Vagina (tissue), 2 donors: Measurements from ENCODE around the gene NEK8. TPM values are rescaled to one million over a fixed set of nuclear protein-coding genes. Genes with fewer than 3 reads are reported as not detected.
A peak's percentile ranks its signal among the peaks of the same experiment; 100 is the strongest.

Experiments
- DNase-seq, 2 donors: peaks; one replicate each; pipeline ENCODE4 v3.0.0-alpha.2; 2017; ENCODE audit errors: extremely low spot score in 2 of 2
- H3K27ac ChIP-seq: fragments of 200-600 bp; sonication (generic); one replicate; pipeline ENCODE4 v1.5.1; 2019
- H3K27me3 ChIP-seq: fragments of 200-600 bp; sonication (generic); one replicate; pipeline ENCODE4 v1.5.1; 2019
- H3K36me3 ChIP-seq, 2 donors: fragments of 200-600 bp; sonication (generic); one replicate each; pipeline ENCODE4 v1.5.1; 2017 to 2019
- H3K4me1 ChIP-seq: fragments of 200-600 bp; sonication (generic); one replicate; pipeline ENCODE4 v1.5.1; 2019
- H3K4me3 ChIP-seq, 2 donors: fragments of 200-600 bp; sonication (generic); 1 replicate in 1 of 2; 2 replicates in 1 of 2; pipeline ENCODE4 v1.5.1; 2016 to 2019
- H3K9me3 ChIP-seq: fragments of 200-600 bp; sonication (generic); one replicate; pipeline ENCODE4 v1.5.1; 2019
- POLR2A ChIP-seq, 2 donors: fragments of 450-650 bp; IDR thresholded peaks; one replicate each; pipeline ENCODE4 v1.6.1; 2017; ENCODE audit warnings: antibody characterized with exemption in 2 of 2, mild to moderate bottlenecking in 2 of 2, moderate library complexity in 2 of 2
- POLR2AphosphoS5 ChIP-seq, 2 donors: sonication (generic); formaldehyde crosslinking; IDR thresholded peaks; one replicate each; pipeline ENCODE4 v1.9.0; 2017; ENCODE audit warnings: antibody characterized with exemption in 2 of 2, mild to moderate bottlenecking in 2 of 2, low read depth in 1 of 2; ENCODE audit not compliant: insufficient read depth in 1 of 2
- intact Hi-C: fragments of 100-400 bp; cut with DNase I; formaldehyde crosslinking; loops from one replicate; pipeline ENCODE4 v1.15.1; 2023
- total RNA-seq: library from RNA; depleted of rRNA; stranded (reverse); fragments of >200 nt; gene quantifications from one replicate; pipeline ENCODE4 v1.2.3, GENCODE V29; 2016
- TF ChIP-seq, protein P1 (sequence below), 3 experiments: fragments of 450-650 bp in 2 of 3; fragments of 200-600 bp in 1 of 3; sonication (generic) in 1 of 3; IDR thresholded peaks; one replicate each; pipeline ENCODE4 v1.5.1; 2017 to 2019; ENCODE audit warnings: antibody characterized with exemption in 3 of 3, mild to moderate bottlenecking in 2 of 3, moderate library complexity in 2 of 3

The NEK8 gene
- total RNA-seq, 1 donor from 2014 or later: 0.98 TPM

DNA sequence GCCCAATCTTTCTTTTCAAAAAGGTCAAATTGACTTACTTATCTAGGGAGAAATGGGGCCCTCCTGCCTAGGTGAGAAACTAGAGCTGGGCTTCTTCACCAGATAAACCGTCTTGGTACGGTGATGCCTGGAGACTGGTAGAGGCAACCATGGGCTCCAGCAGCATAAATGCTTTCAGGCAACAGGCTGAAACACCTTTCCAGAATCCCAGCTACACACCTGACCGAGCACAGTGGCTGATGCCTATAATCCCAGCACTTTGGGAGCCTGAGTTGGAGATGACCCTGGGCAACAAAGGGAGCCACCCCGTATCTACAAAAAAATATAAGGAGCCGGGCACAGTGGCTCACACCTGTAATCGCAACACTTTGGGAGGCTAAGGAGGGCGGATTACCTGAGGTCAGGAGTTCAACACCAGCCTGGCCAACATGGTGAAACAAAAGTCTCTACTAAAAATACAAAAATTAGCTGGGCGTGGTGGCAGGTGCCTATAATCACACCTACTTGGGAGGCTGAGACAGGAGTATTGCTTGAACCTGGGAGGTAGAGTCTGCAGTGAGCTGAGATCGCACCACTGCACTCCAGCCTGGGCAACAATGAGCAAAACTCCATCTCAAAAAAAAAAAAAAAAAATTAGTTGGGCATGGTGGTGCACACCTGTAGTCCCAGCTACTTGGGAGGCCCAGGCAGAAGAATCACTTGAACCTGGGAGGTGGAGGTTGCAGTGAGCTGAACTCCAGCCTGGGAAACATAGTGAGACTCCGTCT lies 23.2 kb downstream of the NEK8 start:
- no peak for TF ChIP-seq POLR2AphosphoS5 (IDR thresholded peaks at IDR 0.05; ENCODE audit: insufficient read depth in 1 of 2, low read depth in 1 of 2)
- H3K27ac ChIP-seq: no peak overlapping the region
- H3K36me3 ChIP-seq: peaks cover 0 to 16% of the 10 kb centered on the region in 2 donors
- H3K4me1 ChIP-seq: peaks cover 21% of the 10 kb centered on the region
- intact Hi-C loops: no loop called here
- no peak for DNase-seq
- H3K4me3 ChIP-seq: no peak overlapping the region
- H3K9me3 ChIP-seq: no peaks in the 10 kb centered on the region
- H3K27me3 ChIP-seq: no peaks in the 10 kb centered on the region

DNA sequence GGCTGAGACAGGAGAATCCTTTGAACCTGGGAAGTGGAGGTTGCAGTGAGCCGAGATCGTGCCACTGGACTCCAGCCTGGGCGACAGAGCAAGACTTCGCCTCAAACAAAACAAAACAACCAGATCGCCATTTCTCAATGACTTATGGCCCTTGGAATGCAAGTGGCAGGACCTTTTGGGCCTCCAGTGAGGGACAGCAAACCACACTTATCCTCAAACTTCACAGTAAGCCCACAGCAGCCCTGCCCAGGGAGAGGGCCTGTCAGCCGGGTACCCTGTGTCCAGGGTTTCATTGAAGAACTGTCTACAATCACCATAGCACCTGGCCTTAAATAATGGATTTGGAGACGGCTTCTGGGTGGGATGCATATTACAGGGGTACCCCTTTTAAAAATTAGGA lies 26.9 kb downstream of the NEK8 start:
- Histone ChIP-seq H3K4me1 (no peaks in the 10 kb centered on the region), H3K9me3 (no peaks in the 10 kb centered on the region), H3K4me3 (no peak overlapping the region), H3K36me3 (peaks cover 0 to 17% of the 10 kb centered on the region in 2 donors), H3K27me3 (no peaks in the 10 kb centered on the region), H3K27ac (no peak overlapping the region)
- TF ChIP-seq, protein P1, sequence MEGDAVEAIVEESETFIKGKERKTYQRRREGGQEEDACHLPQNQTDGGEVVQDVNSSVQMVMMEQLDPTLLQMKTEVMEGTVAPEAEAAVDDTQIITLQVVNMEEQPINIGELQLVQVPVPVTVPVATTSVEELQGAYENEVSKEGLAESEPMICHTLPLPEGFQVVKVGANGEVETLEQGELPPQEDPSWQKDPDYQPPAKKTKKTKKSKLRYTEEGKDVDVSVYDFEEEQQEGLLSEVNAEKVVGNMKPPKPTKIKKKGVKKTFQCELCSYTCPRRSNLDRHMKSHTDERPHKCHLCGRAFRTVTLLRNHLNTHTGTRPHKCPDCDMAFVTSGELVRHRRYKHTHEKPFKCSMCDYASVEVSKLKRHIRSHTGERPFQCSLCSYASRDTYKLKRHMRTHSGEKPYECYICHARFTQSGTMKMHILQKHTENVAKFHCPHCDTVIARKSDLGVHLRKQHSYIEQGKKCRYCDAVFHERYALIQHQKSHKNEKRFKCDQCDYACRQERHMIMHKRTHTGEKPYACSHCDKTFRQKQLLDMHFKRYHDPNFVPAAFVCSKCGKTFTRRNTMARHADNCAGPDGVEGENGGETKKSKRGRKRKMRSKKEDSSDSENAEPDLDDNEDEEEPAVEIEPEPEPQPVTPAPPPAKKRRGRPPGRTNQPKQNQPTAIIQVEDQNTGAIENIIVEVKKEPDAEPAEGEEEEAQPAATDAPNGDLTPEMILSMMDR (IDR thresholded peaks at IDR 0.05): no peak
- no peak for TF ChIP-seq POLR2AphosphoS5 (IDR thresholded peaks at IDR 0.05; ENCODE audit: insufficient read depth in 1 of 2, low read depth in 1 of 2)
- TF ChIP-seq POLR2A (IDR thresholded peaks at IDR 0.05): no peak
- DNase-seq: no peak
- intact Hi-C loops: no loop called here

DNA sequence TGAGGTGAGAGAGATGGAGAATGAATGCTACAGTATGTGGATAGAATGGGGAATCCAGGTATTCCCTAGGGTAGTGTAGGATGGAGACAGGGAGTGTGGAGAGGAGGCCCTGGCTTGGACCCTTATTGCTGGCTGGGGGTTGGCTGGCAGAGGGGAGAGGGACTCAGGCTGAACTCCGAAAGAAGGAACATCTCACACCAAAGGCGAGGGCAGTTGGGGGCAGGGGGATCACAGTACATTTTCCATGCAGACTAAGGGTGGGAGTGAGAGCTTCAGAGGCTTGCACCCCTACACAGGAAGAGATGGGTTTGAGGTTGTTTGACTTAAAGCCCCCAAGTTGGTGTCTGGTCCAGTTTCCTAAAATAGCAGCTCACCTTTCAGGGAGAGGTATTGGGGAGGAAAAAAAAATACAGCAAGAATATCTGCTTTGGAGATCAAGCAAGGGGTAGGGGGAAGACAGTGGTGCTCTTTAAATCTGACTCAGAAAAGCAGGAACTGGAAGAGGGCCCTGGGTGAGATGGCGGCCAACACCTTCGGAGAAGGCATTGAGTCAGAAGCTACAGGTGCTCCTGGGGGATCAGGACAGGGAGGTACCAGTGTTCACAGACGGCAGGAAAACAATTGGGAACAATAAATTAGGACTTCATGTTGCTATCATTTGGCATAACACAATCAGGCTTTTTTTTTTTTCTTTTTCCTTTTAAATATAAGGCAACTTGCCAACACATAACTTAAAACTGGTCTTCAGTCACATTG lies 27.6 kb downstream of the NEK8 start:
- no peaks in the 10 kb centered on the region for H3K9me3 ChIP-seq
- H3K4me1 ChIP-seq: no peaks in the 10 kb centered on the region
- no peak for TF ChIP-seq POLR2A (IDR thresholded peaks at IDR 0.05)
- peak in 1 of 2 donors; percentile 13 for TF ChIP-seq POLR2AphosphoS5 (IDR thresholded peaks at IDR 0.05; ENCODE audit: insufficient read depth in 1 of 2, low read depth in 1 of 2)
- DNase-seq: no peak
- no peaks in the 10 kb centered on the region for H3K27me3 ChIP-seq
- peaks cover 0 to 20% of the 10 kb centered on the region in 2 donors for H3K36me3 ChIP-seq
- no peak overlapping the region for H3K27ac ChIP-seq
- H3K4me3 ChIP-seq: no peak overlapping the region
- intact Hi-C loops: no loop called here

DNA sequence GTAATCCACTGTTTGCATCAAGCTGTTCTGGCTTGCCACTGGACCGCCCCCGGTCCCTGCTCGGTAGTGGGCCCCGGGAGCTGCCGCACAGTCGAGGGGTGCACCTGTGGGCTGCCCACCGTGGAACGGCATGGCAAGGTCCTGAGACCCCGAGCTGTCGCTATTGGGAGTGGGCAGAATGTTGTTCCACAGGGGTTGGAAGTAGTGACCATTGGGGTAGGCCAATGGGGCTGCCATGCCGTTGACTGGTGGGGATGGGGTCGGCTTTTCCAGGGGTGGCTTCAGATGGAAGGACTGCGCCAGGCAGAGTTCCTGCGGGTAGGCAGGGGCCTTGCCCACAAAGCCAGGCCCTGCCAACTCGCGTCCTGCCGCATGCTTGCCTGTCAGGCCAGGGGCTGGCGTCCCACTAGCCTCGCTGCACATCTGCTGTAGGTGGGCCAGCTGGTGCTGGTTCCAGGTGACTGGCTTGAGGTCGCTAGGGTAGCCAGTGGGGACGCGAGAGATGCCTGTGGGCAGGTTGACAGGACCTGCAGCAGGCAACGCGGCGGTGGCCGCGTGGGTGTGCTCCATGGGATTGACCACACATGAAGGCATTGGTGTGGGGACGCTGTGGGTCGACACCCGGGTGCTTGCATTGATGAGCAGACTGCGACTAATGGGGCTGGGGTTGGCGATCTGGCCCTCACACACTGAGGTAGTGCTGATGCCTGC lies 30.0 kb downstream of the NEK8 start:
- intact Hi-C loops: no loop called here
- no peak for DNase-seq
- no peak overlapping the region for H3K27ac ChIP-seq
- H3K9me3 ChIP-seq: no peaks in the 10 kb centered on the region
- no peaks in the 10 kb centered on the region for H3K27me3 ChIP-seq
- no peak overlapping the region for H3K4me3 ChIP-seq
- H3K4me1 ChIP-seq: no peaks in the 10 kb centered on the region
- H3K36me3 ChIP-seq: peaks cover 0 to 20% of the 10 kb centered on the region in 2 donors
- no peak for TF ChIP-seq POLR2A (IDR thresholded peaks at IDR 0.05)
- TF ChIP-seq POLR2AphosphoS5 (IDR thresholded peaks at IDR 0.05; ENCODE audit: insufficient read depth in 1 of 2, low read depth in 1 of 2): no peak
- TF ChIP-seq, protein P1 (IDR thresholded peaks at IDR 0.05): no peak

DNA sequence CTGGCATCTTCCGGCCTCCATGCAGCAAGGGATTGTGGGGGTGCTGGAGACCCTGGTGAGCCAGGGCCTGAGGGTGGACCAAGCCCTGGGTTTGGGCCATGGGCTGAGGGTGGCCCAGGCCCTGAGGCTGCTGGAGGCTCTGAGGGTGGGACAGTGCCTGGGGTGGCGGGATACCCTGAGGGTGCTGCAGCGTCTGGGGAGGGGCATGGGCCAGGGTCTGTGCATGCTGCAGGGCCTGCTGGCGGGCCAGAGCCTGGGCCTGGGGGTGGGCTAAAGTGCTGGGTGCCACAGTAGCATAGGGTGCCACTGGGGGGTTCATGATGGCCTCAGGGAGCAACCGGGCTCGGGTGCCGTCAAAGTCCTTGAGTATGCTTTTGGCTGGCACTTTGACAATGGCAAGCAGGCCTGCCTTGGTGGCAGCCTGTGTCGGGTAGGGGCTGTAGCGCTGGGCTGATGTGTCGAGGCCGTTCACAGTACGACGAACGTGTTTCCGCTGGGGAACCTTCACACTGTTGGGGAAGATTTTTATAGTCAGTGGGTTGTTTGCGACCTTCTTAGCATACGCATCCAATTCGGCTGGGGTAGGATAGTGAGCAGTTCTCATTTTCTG lies 30.8 kb downstream of the NEK8 start:
- Histone ChIP-seq H3K27me3 (no peaks in the 10 kb centered on the region), H3K4me1 (no peaks in the 10 kb centered on the region), H3K27ac (no peak overlapping the region), H3K9me3 (no peaks in the 10 kb centered on the region), H3K36me3 (peaks cover 0 to 20% of the 10 kb centered on the region in 2 donors), H3K4me3 (no peak overlapping the region)
- TF ChIP-seq, protein P1 (IDR thresholded peaks at IDR 0.05): no peak
- no peak for TF ChIP-seq POLR2A (IDR thresholded peaks at IDR 0.05)
- no peak for TF ChIP-seq POLR2AphosphoS5 (IDR thresholded peaks at IDR 0.05; ENCODE audit: insufficient read depth in 1 of 2, low read depth in 1 of 2)
- intact Hi-C loops: no loop called here
- no peak for DNase-seq
